Heart left ventricle (tissue), 13 donors: ENCODE data around the gene CLSTN2.

ENCODE experiments used
- POLR2A ChIP-seq, 2 donors: fragments of 450-650 bp; IDR thresholded peaks; one replicate each; pipeline ENCODE4 v1.6.1; 2017; ENCODE audit warnings: antibody characterized with exemption in 2 of 2, mild to moderate bottlenecking in 2 of 2, moderate library complexity in 2 of 2
- TF ChIP-seq, protein P1 (sequence below), 12 donors: fragments of 200-600 bp; sonication (generic) in 4 of 12; IDR thresholded peaks; one replicate each; pipeline versions ENCODE4 v1.5.0 to v1.8.0; 2018 to 2022; ENCODE audit warnings: antibody characterized with exemption in 12 of 12, mild to moderate bottlenecking in 5 of 12
- donor health status: ischemic (EF 13 %, LVEDD 7.1; RV severe dilation, severe dysfunction).
- donor health status: DM: no; HTN: yes; CAD: no.
- donor health status: DM: no; HTN: no; CAD: no.
- donor health status: ischemic (EF 25% LVEDD 6.9; RV normal size, moderate dysfunction).
- donor health status: ischemic (EF 25% LVEDD 5.7; RV mildly dilated, moderate dysfunction).
- donor health status: ischemic (EF 35%, LVEDD 5.7; RV mildly dilated, moderate dysfunction).
- donor health status: nonischemic (EF 11% LVEDD 7.7; RV severe dilation, severe dysfunction).
- donor health status: DM: yes; HTN: yes; CAD: no.
- donor health status: PGD.
- donor health status: ischemic (EF 29% LVEDD 5.4; RV normal size, mild dysfunction).
- donor health status: nonischemic (EF 23%, LVEDD 6.1; RV moderate dilation, normal function).

- TF ChIP-seq, protein P1, sequence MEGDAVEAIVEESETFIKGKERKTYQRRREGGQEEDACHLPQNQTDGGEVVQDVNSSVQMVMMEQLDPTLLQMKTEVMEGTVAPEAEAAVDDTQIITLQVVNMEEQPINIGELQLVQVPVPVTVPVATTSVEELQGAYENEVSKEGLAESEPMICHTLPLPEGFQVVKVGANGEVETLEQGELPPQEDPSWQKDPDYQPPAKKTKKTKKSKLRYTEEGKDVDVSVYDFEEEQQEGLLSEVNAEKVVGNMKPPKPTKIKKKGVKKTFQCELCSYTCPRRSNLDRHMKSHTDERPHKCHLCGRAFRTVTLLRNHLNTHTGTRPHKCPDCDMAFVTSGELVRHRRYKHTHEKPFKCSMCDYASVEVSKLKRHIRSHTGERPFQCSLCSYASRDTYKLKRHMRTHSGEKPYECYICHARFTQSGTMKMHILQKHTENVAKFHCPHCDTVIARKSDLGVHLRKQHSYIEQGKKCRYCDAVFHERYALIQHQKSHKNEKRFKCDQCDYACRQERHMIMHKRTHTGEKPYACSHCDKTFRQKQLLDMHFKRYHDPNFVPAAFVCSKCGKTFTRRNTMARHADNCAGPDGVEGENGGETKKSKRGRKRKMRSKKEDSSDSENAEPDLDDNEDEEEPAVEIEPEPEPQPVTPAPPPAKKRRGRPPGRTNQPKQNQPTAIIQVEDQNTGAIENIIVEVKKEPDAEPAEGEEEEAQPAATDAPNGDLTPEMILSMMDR (IDR thresholded peaks at IDR 0.05), result no peak
- TF ChIP-seq POLR2A (IDR thresholded peaks at IDR 0.05), result no peak
Measured at GRCh38 chr3:140500473-140500872, 565.5 kb downstream of the CLSTN2 start.
